Measurements from ENCODE around the gene COL6A3.

Gene COL6A3

DNA sequence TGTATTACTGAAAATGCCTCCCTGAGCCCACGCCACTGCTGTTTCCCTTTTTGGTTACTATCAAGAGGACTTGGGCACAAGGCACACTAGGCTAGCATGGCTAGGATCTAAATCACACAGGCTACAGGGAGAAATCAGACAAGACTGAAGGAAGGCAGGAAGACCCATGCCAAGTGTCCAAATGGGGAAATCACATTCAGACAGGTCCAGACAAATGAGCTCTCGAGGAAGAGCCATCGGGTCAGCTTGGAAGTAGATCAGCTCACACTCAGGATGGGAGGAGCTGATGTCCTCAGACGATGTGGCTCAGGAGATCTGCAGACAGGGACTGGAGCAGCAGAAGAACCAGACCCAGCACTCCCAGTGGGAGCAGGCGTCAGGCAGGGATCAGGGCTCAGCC, 113.2 kb downstream of the COL6A3 start:
- Mint-ChIP-seq H3K27ac (no peak overlapping the region), H3K4me1 (no peaks in the 10 kb centered on the region), H3K9me3 (peaks cover 13 to 26% of the 10 kb centered on the region in 2 donors), H3K27me3 (peaks cover 25% of the 10 kb centered on the region), H3K4me3 (no peak overlapping the region)
- ATAC-seq (no peak), DNase-seq (no peak)

DNA sequence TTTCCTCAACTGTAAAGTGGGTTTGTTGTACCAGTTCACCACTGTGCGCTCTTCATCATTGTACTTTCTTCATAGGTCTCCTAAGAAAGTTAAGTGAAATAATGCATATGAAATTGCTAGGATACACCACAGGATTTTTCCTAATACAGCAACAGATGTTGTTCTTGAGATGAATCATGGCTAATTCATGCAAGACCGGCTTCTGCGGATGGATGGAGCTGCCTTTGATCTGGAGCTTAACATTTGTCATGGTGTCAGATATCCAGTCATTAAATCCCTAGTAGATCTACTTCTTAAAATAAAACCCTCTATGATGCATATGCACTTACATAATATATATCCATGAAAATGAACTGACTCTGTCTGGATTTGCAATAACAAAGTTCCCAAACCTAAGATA, 114.1 kb downstream of the COL6A3 start:
- Mint-ChIP-seq H3K4me1 (no peaks in the 10 kb centered on the region), H3K9me3 (peaks cover 13 to 22% of the 10 kb centered on the region in 2 donors), H3K27me3 (peaks cover 26% of the 10 kb centered on the region), H3K4me3 (no peak overlapping the region), H3K27ac (no peak overlapping the region)
- ATAC-seq (no peak), DNase-seq (no peak)

DNA sequence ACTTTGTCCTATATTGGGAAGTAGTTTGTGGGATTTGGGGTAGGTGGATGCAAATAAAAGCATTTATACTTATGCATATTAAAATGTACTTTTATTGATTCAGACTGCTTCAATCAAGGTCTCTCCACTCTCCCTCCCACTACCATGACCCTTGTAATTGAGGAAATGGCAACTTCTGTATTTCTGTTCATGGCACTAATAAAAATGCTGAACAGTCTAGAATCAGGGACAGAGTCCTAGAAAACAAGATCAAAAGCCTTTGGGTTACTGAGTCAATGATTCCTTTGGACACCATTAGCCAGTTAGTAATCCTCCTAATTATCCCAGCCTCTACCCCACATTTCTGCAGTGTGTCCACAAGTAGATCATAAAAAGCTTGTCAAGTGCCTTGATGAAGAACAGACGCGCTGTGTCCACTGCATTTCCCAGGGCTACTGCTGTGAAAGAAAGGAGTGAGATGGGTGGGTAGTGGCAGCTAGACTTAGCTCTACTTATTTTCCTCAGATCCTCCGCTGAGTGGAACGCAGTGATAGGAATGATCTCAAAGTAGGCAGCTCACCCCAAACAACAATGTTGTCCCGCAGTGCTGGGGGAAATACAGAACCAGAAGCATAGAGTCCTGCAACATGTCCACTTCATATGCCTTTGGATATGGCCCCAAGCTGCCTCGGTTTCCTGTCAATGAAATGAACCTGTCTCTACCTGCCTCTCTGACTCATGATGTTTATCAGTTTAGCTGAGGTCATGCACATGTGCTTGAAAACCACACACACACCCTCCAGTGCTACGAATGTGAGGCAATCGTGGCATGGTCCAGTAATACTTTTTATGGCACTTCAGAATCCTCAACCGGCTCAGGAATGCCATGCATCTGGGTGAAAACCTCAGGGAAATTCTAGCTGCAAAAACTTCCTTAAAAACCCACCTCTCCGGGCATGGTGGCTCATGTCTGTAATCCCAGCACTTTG, 115.5 kb downstream of the COL6A3 start:
- no peak for DNase-seq
- Mint-ChIP-seq H3K27me3 (peaks cover 31% of the 10 kb centered on the region), H3K4me1 (no peaks in the 10 kb centered on the region), H3K27ac (peak overlapping the region in 1 of 2 donors; percentile 36), H3K4me3 (no peak overlapping the region), H3K9me3 (peaks cover 8 to 13% of the 10 kb centered on the region in 2 donors)
- ATAC-seq: no peak

DNA sequence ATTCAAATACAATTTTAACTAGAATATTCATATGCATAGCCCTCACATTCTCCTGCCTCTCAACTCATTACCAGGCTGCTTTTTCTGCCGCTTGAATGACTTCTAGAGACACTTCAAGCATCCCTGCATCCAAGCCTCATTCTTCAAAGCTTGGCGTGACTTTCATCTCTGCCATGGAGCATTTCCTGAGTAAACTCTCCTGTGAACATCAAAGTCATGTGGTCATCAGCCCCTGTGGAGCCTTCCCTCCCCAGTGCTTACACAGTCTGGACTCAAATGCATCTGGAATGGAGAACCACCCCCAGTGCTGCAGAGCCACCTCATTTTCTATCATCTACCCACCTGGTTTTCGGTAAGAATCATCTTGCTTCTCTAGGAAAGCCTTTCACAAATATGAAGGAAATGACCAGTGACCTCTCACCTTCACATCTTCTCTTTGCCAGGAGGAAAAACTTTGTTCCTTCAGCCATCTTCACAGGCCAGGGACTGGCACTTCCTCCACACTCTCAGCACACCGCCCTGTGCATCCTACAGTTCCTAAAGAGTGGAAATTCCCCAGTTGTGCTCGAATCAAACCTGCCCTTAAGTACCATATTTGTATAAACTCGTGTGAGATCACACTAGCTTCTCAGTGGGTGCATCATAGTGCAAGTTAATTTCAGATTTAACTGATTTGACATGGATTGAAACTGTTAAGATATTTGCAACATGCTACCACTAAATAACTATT, 116.4 kb downstream of the COL6A3 start:
- no peak overlapping the region for H3K4me3 Mint-ChIP-seq
- H3K27ac Mint-ChIP-seq: peak overlapping the region in 1 of 2 donors; percentile 42
- H3K4me1 Mint-ChIP-seq: no peaks in the 10 kb centered on the region
- H3K27me3 Mint-ChIP-seq: peaks cover 34% of the 10 kb centered on the region
- no peak for DNase-seq
- ATAC-seq: no peak
- H3K9me3 Mint-ChIP-seq: peaks cover 3 to 7% of the 10 kb centered on the region in 2 donors

DNA sequence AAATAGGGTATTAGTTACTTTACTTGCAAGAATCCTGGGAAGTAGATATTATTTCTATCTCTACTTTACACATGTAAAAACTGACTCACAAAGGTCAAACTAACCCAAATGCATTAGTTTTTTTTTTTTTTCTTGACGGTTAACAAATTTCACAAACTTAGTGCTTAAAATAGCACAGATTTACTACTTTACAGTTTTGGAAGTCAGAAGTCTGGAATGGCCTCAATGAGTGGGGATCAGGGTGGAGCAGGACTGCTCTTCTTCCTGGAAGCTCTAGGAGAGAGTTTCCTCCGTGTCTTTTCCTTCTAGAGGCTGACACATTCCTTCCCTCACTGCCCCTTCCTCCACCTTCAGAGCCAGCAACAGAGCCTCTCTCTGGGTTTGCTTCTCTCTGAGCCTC, 117.2 kb downstream of the COL6A3 start:
- Mint-ChIP-seq H3K4me3 (no peak overlapping the region), H3K27ac (peak overlapping the region in 1 of 2 donors; percentile 42), H3K27me3 (peaks cover 35% of the 10 kb centered on the region), H3K4me1 (peaks cover under 1% of the 10 kb centered on the region), H3K9me3 (no peaks in the 10 kb centered on the region)
- DNase-seq (no peak), ATAC-seq (no peak)

DNA sequence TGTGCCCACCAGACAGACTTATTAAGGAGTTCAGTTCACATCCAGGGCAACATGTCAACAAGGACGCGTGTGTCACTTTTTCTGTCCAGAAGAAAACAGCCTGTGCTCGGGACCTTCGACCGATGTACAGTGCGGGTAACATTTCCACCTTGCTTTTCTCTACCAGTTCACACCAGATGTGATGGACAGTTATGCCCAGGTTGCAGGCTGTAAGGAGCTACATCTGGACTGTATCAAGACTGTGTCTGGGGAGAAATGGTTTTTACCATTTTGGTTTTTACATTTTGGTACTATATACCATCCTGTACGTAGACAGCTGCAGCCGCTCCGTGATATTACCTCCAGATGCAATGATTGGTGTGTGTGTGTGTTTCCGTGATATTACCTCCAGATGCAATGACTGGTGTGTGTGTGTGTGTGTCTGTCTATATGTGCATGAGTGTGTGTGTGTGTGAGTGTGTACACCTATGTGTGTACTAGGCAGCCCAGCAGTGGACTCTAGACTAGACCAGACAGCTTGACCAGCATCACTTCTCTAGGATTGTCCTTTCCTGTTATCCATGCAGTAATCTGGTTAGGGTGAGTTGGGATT, 118.0 kb downstream of the COL6A3 start:
- ATAC-seq (no peak), DNase-seq (no peak)
- Mint-ChIP-seq H3K4me1 (peaks cover 9% of the 10 kb centered on the region), H3K4me3 (no peak overlapping the region), H3K27me3 (peaks cover 43% of the 10 kb centered on the region), H3K27ac (no peak overlapping the region), H3K9me3 (no peaks in the 10 kb centered on the region)

DNA sequence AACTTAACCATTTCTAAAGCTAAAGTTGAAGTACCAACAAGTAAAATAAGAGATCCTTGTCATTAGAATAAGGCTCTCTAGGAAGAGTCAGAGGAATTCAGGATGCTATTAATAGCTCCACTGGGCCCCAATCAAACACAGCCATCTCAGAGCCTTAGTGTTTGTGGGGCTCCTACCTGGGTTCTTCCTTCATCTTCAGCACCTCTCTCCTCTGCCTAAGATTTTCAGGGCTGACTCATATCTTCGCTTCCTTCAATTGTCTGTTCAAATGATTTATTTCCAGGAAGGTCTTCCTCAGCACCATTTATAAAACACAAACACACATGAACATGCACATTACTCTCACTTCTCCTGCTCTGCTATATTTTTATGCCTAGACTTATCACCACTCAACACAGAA, 119.5 kb downstream of the COL6A3 start:
- H3K9me3 Mint-ChIP-seq: no peaks in the 10 kb centered on the region
- H3K27ac Mint-ChIP-seq: no peak overlapping the region
- peaks cover 13% of the 10 kb centered on the region for H3K4me1 Mint-ChIP-seq
- H3K27me3 Mint-ChIP-seq: peaks cover 54% of the 10 kb centered on the region
- no peak overlapping the region for H3K4me3 Mint-ChIP-seq
- DNase-seq (no peak), ATAC-seq (no peak)

DNA sequence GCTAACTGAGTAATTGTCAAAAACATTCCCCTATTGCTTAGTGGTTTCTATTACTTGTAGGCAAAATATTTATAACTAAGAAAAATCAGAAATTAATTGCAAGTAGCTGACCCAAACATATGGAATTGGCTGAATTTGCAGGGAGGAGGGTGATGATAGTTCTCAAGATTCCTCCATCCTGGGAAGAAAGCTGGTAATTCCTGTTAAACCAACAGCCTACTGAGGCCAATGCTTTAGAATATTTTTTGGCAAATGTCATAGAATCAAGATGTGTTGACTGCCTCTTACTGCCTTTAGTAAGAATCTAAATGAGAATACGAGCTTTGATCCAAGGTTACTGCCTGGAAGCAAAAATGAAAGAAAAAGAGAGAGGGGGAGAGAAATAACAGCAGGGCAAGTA, 120.0 kb downstream of the COL6A3 start:
- Mint-ChIP-seq H3K9me3 (no peaks in the 10 kb centered on the region), H3K4me1 (peaks cover 13% of the 10 kb centered on the region), H3K4me3 (no peak overlapping the region), H3K27me3 (peaks cover 59% of the 10 kb centered on the region), H3K27ac (no peak overlapping the region)
- ATAC-seq (no peak), DNase-seq (no peak)

DNA sequence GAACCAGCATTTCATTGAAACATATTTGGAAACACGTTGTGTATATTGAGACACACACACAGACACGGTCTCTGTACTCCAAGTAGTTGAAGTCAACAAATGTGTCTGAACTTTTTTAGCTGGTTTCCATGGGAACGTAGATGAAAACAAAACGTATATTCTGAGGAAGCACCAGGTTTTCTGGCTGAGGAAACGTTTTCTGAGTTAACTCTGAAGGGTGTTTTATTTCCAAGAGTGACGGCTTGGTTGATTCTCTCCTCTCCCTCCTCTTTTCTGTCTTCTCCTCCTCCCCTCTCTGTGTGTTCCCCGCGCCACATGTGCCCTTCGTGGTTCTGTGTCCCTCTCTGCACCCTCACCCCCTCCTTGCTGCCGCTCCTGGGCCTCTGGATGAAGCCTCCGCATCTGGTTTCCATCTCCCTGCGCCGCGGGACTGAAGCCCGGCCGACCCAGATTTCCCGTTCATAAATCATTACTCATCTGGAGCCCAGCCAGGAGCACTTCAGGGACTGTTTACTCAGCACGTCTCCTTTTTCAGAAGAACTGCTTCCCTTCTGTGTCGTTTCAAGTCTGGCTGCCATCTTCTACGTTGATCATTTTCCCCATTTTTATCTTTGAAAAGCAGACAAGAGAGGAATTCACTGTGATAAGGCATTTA, 122.7 kb downstream of the COL6A3 start:
- H3K27me3 Mint-ChIP-seq: peaks cover 65% of the 10 kb centered on the region
- H3K9me3 Mint-ChIP-seq: peaks cover 0 to 3% of the 10 kb centered on the region in 2 donors
- peak overlapping the region; percentile 72 to 87 for H3K27ac Mint-ChIP-seq
- H3K4me1 Mint-ChIP-seq: peaks cover 13% of the 10 kb centered on the region
- peak overlapping the region; percentile 73 for H3K4me3 Mint-ChIP-seq
- DNase-seq: no peak
- ATAC-seq: peak; percentile 49

DNA sequence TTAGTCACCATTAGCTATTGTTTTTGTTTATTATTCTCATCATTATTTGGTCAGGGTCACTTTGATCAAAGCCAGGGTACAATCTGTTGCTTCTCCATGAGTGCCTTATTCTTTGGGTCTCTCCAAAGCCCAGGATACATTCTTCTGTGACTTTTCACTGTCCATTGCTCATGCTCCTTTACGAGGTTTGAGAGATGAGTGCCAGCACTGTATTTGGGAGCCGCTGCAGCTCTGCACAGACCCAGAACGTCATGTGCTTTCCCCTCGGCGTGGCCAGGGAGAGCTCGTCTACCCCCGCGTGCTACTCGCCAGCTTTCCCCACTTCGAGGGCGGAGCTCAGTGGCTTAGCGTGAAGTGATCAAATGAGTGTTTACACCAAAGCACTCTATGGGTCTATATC, 123.7 kb downstream of the COL6A3 start:
- DNase-seq (no peak), ATAC-seq (no peak)
- Mint-ChIP-seq H3K4me1 (peaks cover 13% of the 10 kb centered on the region), H3K27ac (no peak overlapping the region), H3K27me3 (peaks cover 58% of the 10 kb centered on the region), H3K9me3 (peaks cover 0 to 3% of the 10 kb centered on the region in 2 donors), H3K4me3 (no peak overlapping the region)

DNA sequence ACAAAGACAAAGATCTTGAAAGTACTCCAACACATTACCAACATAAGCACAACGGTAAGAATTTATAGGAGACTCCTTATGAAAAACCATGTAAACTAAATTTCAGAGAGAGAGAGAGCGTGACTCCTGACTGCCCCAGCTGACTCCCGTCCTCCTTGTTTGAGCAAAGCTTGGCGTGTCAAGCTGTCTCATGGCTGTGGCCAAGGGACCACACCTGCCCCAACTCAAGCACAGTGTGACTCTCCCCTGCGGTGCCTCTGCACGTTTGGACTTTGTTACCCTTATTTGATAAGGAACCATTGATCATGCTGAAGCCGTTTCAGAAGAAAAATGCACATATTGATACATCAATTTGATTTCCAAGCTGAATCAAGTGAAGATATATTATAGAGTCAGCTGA, 124.8 kb downstream of the COL6A3 start:
- no peak overlapping the region for H3K4me3 Mint-ChIP-seq
- DNase-seq (no peak), ATAC-seq (no peak)
- no peak overlapping the region for H3K27ac Mint-ChIP-seq
- H3K9me3 Mint-ChIP-seq: peaks cover 0 to 3% of the 10 kb centered on the region in 2 donors
- peaks cover 13% of the 10 kb centered on the region for H3K4me1 Mint-ChIP-seq
- peaks cover 58% of the 10 kb centered on the region for H3K27me3 Mint-ChIP-seq

DNA sequence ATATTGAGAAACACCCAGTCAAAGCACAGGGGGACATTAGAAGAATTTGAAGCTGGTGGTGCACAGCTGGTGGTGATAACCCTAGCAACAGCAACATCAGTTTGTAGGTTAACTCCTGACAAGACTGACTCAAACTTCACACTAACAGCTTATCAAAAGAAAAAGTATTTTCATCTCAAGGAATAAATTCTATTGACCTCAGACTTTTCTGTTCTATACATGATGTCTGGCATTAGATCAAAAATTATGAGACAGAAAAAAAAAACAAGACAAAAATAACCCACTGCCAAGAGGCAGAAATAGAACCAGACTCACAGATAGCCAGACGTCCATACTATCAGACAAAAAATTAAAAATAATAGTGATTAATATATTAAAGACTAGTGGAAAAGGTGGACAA, 126.1 kb downstream of the COL6A3 start:
- Mint-ChIP-seq H3K4me1 (peaks cover 13% of the 10 kb centered on the region), H3K4me3 (no peak overlapping the region), H3K9me3 (peaks cover 0 to 3% of the 10 kb centered on the region in 2 donors), H3K27ac (no peak overlapping the region), H3K27me3 (peaks cover 50% of the 10 kb centered on the region)
- ATAC-seq (no peak), DNase-seq (no peak)

DNA sequence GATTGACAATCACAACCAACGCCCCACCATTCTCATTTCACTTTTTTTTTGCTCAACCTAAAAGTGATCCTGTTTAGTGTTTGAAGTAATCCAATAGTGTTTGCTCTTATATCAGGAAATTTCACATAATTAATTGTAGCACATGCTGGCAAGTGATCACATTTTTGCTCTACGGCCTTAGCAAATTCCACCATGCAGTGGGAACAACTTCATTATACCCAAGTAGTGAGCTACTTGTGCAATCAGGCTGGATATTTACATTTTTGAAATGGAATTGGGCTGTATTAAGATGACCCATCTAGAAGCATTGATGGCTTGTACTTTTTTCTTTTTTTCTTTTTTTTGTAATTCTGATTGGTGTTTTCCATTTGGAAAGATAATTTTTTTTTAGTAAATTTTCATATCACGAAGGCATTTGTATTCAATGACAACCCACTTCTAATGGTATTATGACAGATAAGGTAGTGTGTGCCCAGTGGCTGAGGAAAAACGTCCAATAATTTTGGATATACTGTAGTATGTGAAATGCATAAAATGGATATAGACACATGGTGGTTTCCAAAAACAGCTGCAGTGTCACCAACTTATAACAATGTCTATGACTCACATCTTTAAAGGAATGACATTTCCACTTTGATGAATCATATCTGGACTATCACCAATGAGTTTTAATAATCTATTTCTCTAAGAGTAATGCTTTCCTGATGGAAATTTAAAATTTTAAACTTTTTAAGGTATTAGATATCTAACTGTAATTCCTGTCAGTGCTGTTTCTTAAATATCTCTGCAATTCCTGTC, 130.6 kb downstream of the COL6A3 start:
- ATAC-seq: no peak
- DNase-seq: no peak
- Mint-ChIP-seq H3K27ac (no peak overlapping the region), H3K9me3 (peaks cover 0 to 3% of the 10 kb centered on the region in 2 donors), H3K27me3 (peaks cover 27% of the 10 kb centered on the region), H3K4me3 (no peak overlapping the region), H3K4me1 (no peaks in the 10 kb centered on the region)

DNA sequence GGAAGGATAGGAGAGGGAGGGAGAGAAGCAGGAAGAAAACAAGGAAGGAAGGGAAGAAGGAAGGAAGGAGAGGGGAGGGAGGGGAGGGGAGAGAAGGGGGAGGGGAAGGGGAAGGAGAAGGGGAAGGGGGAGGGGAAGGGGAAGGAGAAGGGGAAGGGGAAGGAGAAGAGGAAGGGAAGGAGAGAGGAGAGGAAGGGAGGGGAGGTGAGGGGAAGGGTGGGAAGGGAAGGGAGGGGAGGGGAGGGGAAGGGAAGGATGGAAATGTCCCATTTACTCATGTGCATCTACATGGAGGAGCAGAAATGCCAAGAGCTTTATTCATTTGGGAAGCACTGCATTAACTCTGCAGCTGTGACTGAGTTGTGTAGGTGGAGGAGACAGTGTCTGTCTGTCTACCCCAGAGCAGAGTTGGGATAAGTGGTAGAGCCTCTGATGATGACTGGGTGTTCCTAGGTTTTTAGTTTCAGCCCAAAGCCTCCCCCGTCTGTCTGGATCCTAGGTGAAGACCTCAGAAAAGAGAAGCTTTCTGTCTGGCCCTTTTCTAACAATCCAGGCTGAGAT, 131.3 kb downstream of the COL6A3 start:
- Mint-ChIP-seq H3K4me3 (no peak overlapping the region), H3K27ac (peak overlapping the region in 1 of 2 donors; percentile 93), H3K9me3 (peaks cover 0 to 3% of the 10 kb centered on the region in 2 donors), H3K4me1 (no peaks in the 10 kb centered on the region), H3K27me3 (peaks cover 20% of the 10 kb centered on the region)
- DNase-seq (no peak), ATAC-seq (no peak)

All from stimulated activated naive CD8-positive, alpha-beta T cell treated with anti-CD3 and anti-CD28 coated beads, Interleukin-15, amount 100 ng/mL, for 72 hours (primary cell).